ENCODE data around the gene EVA1C.
"Not testable (repeated sequence)": the region's sequence is repeated elsewhere in the genome, so short reads cannot be mapped to it uniquely, and the experiment has no call there.

Gene EVA1C

GRCh38 chr21:32521736-32522355 is 109.3 kb downstream of the EVA1C start:
- in situ Hi-C loops (cut with MboI; ENCODE audit: low sequenced_read_pairs), result no loop called here

GRCh38 chr21:32523463-32523862 is 111.0 kb downstream of the EVA1C start:
- in situ Hi-C loops (cut with MboI; ENCODE audit: low sequenced_read_pairs), result no loop called here

- in situ Hi-C loops (cut with MboI; ENCODE audit: low sequenced_read_pairs), result no loop called here
These were observed 111.6 kb downstream of the EVA1C start for GRCh38 chr21:32523988-32524719.

DNA sequence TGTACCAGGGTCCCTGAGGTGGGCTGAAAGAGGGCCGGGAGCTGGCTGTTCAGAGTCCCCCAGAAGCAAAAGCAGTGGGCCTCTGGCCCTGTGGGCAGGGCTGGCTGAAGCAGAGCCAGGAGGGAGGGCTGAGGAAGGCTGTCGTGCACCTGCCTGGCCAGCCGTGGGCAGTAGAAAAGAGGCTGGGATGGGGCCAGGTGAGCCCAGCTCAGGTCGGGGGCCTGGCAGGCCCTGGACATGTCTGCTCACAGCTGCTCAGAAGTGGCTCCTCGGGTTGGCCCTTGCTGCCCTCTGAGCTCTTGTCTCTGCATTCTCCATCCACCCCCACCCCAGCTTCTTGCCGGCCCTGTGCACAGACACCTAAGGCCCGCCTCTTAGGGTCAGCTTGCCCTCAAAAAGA is 112.8 kb downstream of the EVA1C start:
- in situ Hi-C loops (cut with MboI; ENCODE audit: low sequenced_read_pairs), result no loop called here

DNA sequence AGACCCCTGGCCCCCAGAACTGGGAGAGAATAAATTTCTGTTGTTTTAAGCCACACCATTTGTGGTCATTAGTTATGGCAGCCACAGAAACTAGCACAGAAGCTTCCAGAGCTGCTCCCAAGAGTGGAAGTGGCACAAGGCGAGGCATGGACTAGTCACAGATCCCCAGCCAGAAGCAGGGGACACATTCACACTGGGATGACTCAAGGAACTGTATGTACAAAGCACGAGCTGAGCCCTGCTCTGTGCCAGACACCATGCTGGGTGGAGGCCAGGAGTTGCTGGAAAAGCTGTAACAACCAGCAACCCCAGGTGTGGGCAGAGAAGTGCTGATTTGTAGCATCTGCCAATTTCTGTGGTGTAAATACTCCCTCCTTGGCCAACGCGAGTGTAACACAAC is 117.2 kb downstream of the EVA1C start:
- in situ Hi-C loops (cut with MboI; ENCODE audit: low sequenced_read_pairs), result no loop called here

DNA sequence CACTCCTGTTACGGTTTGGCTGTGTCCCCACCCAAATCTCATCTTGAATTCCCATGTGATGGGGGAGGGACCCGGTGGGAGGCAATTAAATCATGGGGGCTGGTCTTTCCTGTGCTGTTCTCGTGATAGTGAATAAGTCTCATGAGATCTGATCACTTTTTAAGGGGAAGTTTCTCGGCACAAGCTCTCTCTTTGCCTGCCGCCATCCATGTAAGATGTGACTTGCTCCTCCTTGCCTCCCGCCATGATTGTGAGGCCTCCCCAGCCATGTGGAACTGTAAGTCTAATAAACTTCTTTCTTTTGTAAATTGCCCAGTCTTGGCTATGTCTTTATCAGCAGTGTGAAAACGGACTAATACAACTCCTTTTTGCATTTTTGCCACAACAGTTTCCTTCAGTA is 118.3 kb downstream of the EVA1C start:
- in situ Hi-C loops (cut with MboI; ENCODE audit: low sequenced_read_pairs), result not testable (repeated sequence)

- in situ Hi-C loops (cut with MboI; ENCODE audit: low sequenced_read_pairs), result not testable (repeated sequence)
These were observed 119.1 kb downstream of the EVA1C start for GRCh38 chr21:32531561-32531960.

DNA sequence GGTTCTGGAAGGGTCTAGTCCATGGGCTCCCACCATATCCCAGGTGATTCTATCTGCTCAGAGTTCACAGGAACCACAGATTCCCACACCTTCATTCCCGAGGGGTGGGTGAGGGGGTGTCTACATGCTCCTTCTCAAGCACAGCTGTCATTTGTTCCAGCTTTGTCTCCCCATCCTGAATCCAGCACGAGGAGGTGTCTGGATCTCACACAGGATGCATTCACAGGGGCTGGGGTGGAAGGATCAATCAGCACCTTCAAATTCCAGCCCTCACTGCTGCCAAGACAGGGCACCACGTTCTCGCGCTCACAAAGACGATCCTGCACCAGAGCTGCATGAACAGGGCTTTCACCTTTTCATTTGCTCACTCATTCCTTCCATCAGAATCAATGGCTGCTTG is 120.1 kb downstream of the EVA1C start:
- in situ Hi-C loops (cut with MboI; ENCODE audit: low sequenced_read_pairs), result no loop called here

- in situ Hi-C loops (cut with MboI; ENCODE audit: low sequenced_read_pairs), result no loop called here
These were observed 120.5 kb downstream of the EVA1C start for GRCh38 chr21:32533053-32533452.

GRCh38 chr21:32533611-32534010 is 121.1 kb downstream of the EVA1C start:
- in situ Hi-C loops (cut with MboI; ENCODE audit: low sequenced_read_pairs), result no loop called here

DNA sequence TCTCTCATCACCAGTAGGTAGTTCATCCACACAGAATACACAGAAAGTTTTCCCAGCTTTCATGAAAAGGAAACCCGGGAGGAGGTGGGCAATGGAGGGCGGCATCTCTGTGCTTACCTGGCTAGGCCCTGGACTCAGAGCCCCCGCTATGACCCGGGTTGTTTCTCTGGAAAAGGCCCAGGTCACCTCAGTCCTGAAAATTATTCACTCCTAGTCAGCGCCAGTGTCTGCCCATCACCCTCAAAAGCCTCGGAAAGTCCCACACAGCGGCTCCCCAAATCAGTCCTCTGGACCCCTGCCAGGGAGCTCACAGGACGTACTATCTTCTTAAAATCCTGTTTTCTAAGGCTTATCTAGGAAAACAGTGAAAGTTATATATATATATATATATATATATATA is 121.6 kb downstream of the EVA1C start:
- in situ Hi-C loops (cut with MboI; ENCODE audit: low sequenced_read_pairs), result no loop called here

DNA sequence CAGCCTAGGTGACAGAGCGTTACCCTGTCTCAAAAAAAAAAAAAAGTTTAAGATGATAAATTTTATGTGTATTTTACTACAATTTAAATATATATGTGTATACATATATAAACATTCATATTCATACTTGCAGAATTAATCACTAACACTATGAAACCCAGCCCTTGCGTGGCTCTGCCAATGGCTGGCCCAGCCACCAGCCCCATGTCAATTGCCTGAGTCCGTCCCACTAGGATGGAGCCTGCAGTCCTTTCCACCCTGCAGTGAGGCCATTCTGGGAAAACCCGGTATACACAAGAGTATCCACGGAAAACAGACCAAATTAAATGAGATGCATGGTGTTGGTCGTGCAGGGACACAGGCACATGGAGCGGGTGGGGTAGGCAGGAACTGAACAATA is 123.1 kb downstream of the EVA1C start:
- in situ Hi-C loops (cut with MboI; ENCODE audit: low sequenced_read_pairs), result no loop called here

DNA sequence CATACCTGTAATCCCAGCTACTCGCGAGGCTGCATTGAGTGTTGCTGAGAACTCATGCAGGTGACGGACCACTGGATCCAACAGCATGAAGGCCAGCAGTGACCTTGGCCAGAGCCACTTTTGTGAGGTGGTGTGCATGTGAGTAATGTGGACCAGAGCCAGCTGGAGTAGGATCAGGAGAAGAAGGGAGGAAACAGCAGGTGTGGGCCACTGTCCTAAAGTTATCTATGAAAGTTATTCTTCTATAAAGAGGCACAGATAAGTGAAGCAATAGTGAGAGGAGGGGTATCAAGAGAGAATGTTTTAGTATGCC is 125.0 kb downstream of the EVA1C start:
- in situ Hi-C loops (cut with MboI; ENCODE audit: low sequenced_read_pairs), result no loop called here

DNA sequence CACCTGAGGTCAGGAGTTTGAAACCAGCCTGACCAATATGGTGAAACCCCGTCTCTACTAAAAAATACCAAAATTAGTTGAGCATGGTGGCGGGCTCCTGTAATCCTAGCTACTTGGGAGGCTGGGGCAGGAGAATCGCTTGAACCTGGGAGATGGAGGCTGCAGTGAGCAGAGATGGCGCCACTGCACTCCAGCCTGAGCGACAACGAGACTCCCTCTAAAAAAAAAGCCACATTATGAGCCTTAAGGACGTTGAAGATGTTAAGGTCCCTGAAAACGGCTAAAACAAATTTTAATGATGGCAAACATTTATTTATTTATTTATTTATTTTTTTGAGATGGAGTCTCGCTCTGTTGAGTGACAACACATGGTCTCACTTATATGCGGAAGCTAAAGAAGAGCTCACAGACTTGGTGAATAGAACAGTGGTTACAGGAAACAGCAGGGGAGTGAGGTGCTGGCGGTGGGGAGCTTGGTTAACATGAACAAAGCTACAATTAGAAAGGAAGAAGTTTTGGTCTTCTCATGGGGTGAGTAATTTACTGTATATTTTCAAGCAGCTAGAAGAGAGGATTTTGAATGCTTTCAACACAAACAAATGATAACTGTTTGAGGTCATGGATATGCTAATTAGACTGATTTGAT is 125.8 kb downstream of the EVA1C start:
- in situ Hi-C loops (cut with MboI; ENCODE audit: low sequenced_read_pairs), result no loop called here

DNA sequence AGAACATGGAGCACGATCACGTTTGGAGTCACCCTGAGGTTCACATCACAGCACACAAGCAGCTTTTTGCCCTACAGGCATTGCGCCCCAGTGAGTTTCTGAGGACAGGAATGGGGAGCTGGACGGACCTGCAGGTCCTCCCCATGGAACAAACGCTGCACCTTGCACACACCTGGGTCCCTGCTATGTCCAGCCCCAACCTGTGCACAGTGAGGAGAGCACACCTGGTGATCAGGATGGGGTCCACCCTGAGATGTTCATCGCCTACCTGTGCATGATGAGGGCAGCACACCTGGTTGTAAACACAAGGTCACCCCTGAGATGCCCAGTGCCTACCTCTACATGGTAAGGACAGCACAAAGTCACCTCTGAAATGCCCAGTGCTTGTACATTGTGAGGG is 126.9 kb downstream of the EVA1C start:
- in situ Hi-C loops (cut with MboI; ENCODE audit: low sequenced_read_pairs), result no loop called here

- in situ Hi-C loops (cut with MboI; ENCODE audit: low sequenced_read_pairs), result not testable (repeated sequence)
These were observed 130.6 kb downstream of the EVA1C start for GRCh38 chr21:32543056-32543455.

DNA sequence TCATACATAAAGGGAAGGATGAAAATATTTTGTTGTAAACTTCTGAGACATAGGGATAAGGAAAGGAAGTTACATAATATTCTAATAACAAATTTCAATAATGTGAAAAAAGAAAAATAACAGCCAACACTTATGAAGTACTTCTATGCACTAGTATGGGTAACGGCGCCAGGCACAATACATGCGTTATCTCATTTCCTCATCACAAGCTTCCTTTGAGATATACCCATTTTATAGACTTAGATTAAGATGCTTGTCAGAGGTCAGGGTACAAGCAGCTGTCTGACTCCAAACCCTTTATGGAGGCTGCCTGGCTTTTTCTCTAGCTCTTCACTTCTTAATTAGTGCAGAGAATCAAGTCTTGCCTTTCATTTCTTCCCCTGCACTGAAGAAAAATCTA is 131.5 kb downstream of the EVA1C start:
- in situ Hi-C loops (cut with MboI; ENCODE audit: low sequenced_read_pairs), result no loop called here

DNA sequence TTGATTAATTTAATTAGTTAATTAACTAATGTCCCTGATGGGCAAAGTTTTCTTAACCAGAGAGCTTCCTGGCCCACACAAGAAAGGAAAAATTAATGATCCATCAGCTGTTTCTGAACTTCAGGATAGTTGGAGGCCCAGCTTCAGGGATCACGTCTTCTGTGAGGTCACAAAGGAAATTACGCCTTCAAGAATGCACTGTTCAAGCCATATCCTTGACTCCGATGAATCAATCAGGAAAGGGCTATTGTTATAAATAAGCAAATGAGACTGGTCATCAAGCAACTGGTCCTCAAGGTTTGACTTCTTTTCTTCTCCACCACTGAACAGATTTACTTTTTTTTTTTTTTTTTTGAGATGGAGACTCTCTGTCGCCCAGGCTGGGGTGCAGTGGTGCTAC is 132.2 kb downstream of the EVA1C start:
- in situ Hi-C loops (cut with MboI; ENCODE audit: low sequenced_read_pairs), result no loop called here

GRCh38 chr21:32545948-32546441 is 133.5 kb downstream of the EVA1C start:
- in situ Hi-C loops (cut with MboI; ENCODE audit: low sequenced_read_pairs), result no loop called here

GRCh38 chr21:32547018-32547417 is 134.5 kb downstream of the EVA1C start:
- in situ Hi-C loops (cut with MboI; ENCODE audit: low sequenced_read_pairs), result no loop called here

GRCh38 chr21:32548978-32549377 is 136.5 kb downstream of the EVA1C start:
- in situ Hi-C loops (cut with MboI; ENCODE audit: low sequenced_read_pairs), result no loop called here

DNA sequence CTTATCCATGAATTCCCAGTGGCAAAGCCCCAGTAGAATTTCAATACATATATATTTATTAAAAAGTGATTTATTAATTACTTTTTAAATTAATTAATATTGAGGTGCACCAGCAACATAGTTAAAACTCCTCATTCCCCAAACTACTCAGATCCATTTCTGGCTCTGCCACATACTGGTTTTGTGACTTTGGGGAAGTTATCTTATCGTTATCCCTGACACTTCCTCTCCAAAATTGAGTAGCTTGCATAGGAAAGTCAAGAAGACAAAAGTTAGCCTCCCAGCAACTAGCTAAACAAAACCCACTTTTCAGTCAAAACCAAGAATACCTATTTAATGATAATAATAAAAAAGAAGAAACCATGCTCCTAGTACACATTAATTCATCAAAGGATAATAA is 136.9 kb downstream of the EVA1C start:
- in situ Hi-C loops (cut with MboI; ENCODE audit: low sequenced_read_pairs), result no loop called here

All from HL-60/S4 (cell line).